IPS-18a (cell line): Measurements from ENCODE around the gene PRPS1.
"Not testable (repeated sequence)": the region's sequence is repeated elsewhere in the genome, so short reads cannot be mapped to it uniquely, and the experiment has no call there.

Experiments
- H3K27ac ChIP-seq: one replicate; pipeline ENCODE4 v1.5.1; 2013; ENCODE audit warnings: low read length
- H3K27me3 ChIP-seq: one replicate; pipeline ENCODE4 v1.6.1; 2013; ENCODE audit warnings: mild to moderate bottlenecking, low read length; ENCODE audit not compliant: control insufficient read depth, insufficient read depth
- H3K36me3 ChIP-seq: one replicate; pipeline ENCODE4 v1.6.1; 2013; ENCODE audit warnings: low read depth, low read length; ENCODE audit not compliant: control insufficient read depth
- H3K4me1 ChIP-seq: one replicate; pipeline ENCODE4 v1.6.1; 2013; ENCODE audit warnings: low read depth, low read length; ENCODE audit not compliant: control insufficient read depth
- H3K4me3 ChIP-seq: one replicate; pipeline ENCODE4 v1.5.1; 2013; ENCODE audit warnings: low read length
- H3K9ac ChIP-seq: one replicate; pipeline ENCODE4 v1.6.1; 2013; ENCODE audit warnings: mild to moderate bottlenecking, low read length, moderate library complexity
- H3K9me3 ChIP-seq: one replicate; pipeline ENCODE4 v1.6.1; 2013; ENCODE audit warnings: low read depth, low read length; ENCODE audit not compliant: control insufficient read depth

PRPS1 gene

GRCh38 chrX:107603429-107604159 is 24.7 kb upstream of the PRPS1 start:
- Histone ChIP-seq H3K9ac (no peak overlapping the region), H3K36me3 (no peaks in the 10 kb centered on the region), H3K9me3 (no peaks in the 10 kb centered on the region), H3K4me3 (no peak overlapping the region), H3K4me1 (peaks cover 10% of the 10 kb centered on the region), H3K27ac (no peak overlapping the region), H3K27me3 (no peaks in the 10 kb centered on the region)

GRCh38 chrX:107609061-107609460 is 19.2 kb upstream of the PRPS1 start:
- H3K9ac ChIP-seq, H3K9me3 ChIP-seq, H3K4me3 ChIP-seq, H3K27me3 ChIP-seq, H3K4me1 ChIP-seq, H3K36me3 ChIP-seq, H3K27ac ChIP-seq: not testable (repeated sequence)

GRCh38 chrX:107610667-107611066 is 17.6 kb upstream of the PRPS1 start:
- no peaks in the 10 kb centered on the region for H3K27me3 ChIP-seq
- H3K27ac ChIP-seq: no peak overlapping the region
- no peaks in the 10 kb centered on the region for H3K36me3 ChIP-seq
- no peaks in the 10 kb centered on the region for H3K4me1 ChIP-seq
- no peak overlapping the region for H3K4me3 ChIP-seq
- no peaks in the 10 kb centered on the region for H3K9me3 ChIP-seq
- H3K9ac ChIP-seq: no peak overlapping the region

- Histone ChIP-seq H3K36me3 (no peaks in the 10 kb centered on the region), H3K27me3 (no peaks in the 10 kb centered on the region), H3K4me1 (no peaks in the 10 kb centered on the region)
Observed at GRCh38 chrX:107619885-107620322, 8.4 kb upstream of the PRPS1 start.

DNA sequence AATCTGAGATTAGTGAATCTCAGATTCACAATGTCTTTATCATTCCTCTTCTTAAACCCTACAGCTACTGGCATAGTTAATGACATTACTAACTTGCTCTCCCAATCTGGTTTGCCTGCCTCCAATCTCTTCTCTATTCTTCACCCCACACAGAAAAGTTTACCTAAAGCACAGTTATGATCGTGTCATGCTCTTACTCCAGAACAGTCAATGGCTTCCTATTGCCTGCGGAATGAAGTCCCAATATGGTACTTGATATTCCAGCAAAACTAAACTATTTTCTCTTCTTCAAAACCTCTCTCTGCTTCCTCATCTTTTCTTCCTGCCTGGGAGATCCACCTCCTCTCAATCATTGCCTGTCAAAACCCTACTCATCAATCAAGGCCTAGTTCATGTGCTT is 3.4 kb upstream of the PRPS1 start:
- Histone ChIP-seq H3K36me3 (no peaks in the 10 kb centered on the region), H3K27ac (no peak overlapping the region), H3K9me3 (no peaks in the 10 kb centered on the region), H3K4me3 (no peak overlapping the region), H3K4me1 (peaks cover 6% of the 10 kb centered on the region), H3K9ac (no peak overlapping the region), H3K27me3 (no peaks in the 10 kb centered on the region)

More at GRCh38 chrX:107619885-107620322, 8.4 kb upstream of the PRPS1 start:
- no peaks in the 10 kb centered on the region for H3K9me3 ChIP-seq
- H3K9ac ChIP-seq: no peak overlapping the region
- no peak overlapping the region for H3K4me3 ChIP-seq
- no peak overlapping the region for H3K27ac ChIP-seq

DNA sequence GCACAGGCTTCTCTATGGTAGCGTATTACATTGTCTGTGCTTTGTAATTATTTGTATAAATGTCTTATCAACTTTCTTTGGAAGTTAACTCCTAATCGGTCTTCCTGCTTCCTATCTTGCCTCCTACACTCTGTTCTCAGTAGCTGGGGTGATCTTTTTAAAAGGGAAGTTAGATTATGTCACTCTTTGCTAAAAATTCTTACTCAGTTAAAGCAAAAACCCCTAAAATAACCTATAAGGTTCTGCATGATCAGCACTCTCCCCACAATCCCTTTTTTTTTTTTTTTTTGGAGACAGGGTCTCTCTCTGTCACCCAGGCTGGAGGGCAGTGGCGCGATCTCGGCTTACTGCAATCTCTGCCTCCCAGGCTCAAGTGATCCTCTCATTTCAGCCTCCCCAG is 2.6 kb upstream of the PRPS1 start:
- H3K36me3 ChIP-seq: no peaks in the 10 kb centered on the region
- peaks cover 12% of the 10 kb centered on the region for H3K4me1 ChIP-seq
- no peak overlapping the region for H3K27ac ChIP-seq
- no peak overlapping the region for H3K4me3 ChIP-seq
- H3K9me3 ChIP-seq: no peaks in the 10 kb centered on the region
- no peaks in the 10 kb centered on the region for H3K27me3 ChIP-seq
- H3K9ac ChIP-seq: no peak overlapping the region

- Histone ChIP-seq H3K36me3 (no peaks in the 10 kb centered on the region), H3K4me3 (no peak overlapping the region), H3K4me1 (peaks cover 14% of the 10 kb centered on the region), H3K27ac (no peak overlapping the region), H3K27me3 (no peaks in the 10 kb centered on the region), H3K9ac (no peak overlapping the region), H3K9me3 (no peaks in the 10 kb centered on the region)
Observed at GRCh38 chrX:107626481-107626880, 1.8 kb upstream of the PRPS1 start.

DNA sequence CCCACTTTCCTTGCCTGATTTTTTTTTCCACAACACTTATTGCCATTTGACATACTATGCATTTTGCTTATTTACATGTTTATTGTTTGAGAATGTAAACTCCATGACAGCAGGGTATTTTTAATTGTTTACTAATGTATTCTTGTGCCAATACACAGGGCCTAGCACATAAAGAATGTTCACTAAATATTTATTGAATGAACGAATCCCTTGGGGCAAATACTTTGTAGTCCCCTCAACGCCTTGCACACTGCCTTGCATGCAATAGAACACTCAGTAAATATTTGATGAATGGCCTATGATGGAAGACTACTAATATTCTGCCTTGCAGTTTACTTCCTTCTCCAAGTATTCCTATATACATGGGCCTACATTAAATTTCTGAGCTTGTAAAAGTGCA is 1.4 kb upstream of the PRPS1 start:
- Histone ChIP-seq H3K36me3 (no peaks in the 10 kb centered on the region), H3K27me3 (no peaks in the 10 kb centered on the region), H3K9me3 (no peaks in the 10 kb centered on the region), H3K9ac (no peak overlapping the region), H3K4me3 (no peak overlapping the region), H3K27ac (no peak overlapping the region), H3K4me1 (peaks cover 14% of the 10 kb centered on the region)

- Histone ChIP-seq H3K9ac (peak overlapping the region; percentile 96), H3K36me3 (no peaks in the 10 kb centered on the region), H3K27me3 (no peaks in the 10 kb centered on the region), H3K4me1 (peaks cover 14% of the 10 kb centered on the region), H3K27ac (peak overlapping the region; percentile 95), H3K9me3 (no peaks in the 10 kb centered on the region), H3K4me3 (peak overlapping the region; percentile 88)
Observed at GRCh38 chrX:107628662-107629539, 591 bp downstream of the PRPS1 start.

GRCh38 chrX:107629540-107629909 is 1.2 kb downstream of the PRPS1 start:
- Histone ChIP-seq H3K4me3 (peak overlapping the region; percentile 88), H3K36me3 (no peaks in the 10 kb centered on the region), H3K9ac (peak overlapping the region; percentile 96), H3K9me3 (no peaks in the 10 kb centered on the region), H3K4me1 (peaks cover 14% of the 10 kb centered on the region), H3K27me3 (no peaks in the 10 kb centered on the region), H3K27ac (peak overlapping the region; percentile 95)

DNA sequence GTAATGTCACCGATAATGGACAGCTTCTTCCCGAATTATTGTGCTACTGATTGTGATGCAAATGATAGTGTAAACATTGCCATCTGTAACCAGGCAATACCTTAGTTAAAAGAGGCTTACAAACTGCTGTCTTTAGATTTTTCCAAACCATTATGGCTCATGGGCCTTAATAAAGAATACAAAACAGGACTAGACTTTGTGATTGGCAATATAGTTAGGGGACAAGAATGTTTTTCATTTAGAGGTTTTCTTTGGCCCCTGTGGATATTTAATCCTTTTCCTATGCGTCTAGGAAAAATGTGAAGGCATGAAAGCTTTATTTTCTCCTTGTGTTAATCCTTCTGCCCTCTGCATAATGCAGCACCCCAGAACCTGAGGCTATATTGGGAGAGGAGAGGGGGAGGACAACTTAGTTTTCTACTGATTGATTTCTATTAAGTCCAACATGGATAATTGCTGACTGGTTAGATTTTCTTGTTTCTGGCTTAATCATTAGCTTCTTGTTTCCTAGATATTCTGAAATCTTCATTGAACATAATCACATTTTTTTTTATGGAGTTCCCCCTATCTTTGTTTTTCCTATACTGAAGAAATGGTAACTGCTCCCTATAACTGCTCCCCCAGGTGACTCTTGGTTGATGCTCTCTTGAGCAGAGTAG is 1.9 kb downstream of the PRPS1 start:
- Histone ChIP-seq H3K9ac (peak overlapping the region; percentile 96), H3K4me1 (peaks cover 14% of the 10 kb centered on the region), H3K36me3 (no peaks in the 10 kb centered on the region), H3K27ac (peak overlapping the region; percentile 95), H3K27me3 (no peaks in the 10 kb centered on the region), H3K9me3 (no peaks in the 10 kb centered on the region), H3K4me3 (peak overlapping the region; percentile 88)
